ENCODE data around the gene IQSEC2. TPM values are rescaled to one million over a fixed set of nuclear protein-coding genes. Genes with fewer than 3 reads are reported as not detected.
A peak's percentile ranks its signal among the peaks of the same experiment; 100 is the strongest.

Gene IQSEC2
- total and polyA plus RNA-seq, 2 donors, result 2.3 to 10.2 TPM

DNA sequence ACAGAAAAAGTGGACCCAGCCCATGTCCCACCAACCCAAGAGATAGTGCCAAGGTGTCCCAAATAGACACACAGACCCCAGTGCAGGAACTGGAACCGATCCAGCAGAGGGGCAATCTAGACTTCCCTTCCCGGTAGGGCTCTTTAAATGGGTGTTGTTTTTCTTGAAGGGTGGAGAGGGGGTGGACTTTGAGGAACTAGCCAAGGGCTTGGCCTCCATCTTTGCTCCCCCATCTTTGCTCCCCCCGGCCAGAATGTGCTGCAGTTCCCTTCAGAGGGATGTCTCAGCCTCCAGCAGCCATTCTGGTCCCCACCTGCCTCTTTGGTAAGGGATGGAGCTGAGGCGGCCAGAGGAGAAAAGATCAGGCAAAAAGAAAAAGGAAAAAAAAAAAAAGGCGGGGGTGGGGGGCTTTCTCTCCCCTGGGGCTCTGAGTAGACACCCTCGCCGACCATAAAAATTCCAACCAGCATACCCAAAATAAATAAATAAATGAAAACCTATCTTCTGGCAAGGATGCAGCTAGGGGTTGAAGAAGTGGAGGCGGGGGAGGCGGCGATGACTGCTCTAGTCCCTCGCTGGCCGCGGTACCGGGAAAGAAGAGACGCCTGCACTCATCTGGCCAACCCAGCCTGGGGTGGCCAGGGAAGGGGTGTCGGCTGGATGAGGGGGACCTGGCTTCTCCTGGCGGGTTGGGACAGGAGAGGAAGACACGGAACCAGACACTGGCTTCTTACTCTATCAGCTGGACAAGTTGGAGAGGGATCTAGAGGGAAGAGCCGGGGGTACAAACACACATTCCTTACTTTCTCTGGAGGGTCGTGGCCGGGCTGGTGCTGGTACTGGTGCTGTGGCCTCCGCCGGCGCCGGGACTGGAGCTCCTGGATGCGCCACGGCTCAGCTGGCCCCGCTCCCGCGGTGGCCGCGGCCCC lies 38.5 kb upstream of the IQSEC2 start:
- no peaks in the 10 kb centered on the region for H3K9me3 ChIP-seq (ENCODE audit: control insufficient read depth in 2 of 2, insufficient read depth in 1 of 2, low read length in 1 of 2)
- no peaks in the 10 kb centered on the region for H3K36me3 ChIP-seq (ENCODE audit: control insufficient read depth in 2 of 2, insufficient read depth in 2 of 2, low read length in 1 of 2)
- no peak for DNase-seq (ENCODE audit: low read depth in 6 of 9, low spot score in 9 of 9)
- no peak overlapping the region for H3K27ac ChIP-seq (ENCODE audit: low read depth in 1 of 2, low read length in 1 of 2)
- H3K4me1 ChIP-seq (ENCODE audit: control insufficient read depth in 2 of 2, insufficient read depth in 2 of 2, low read length in 2 of 2), result no peaks in the 10 kb centered on the region
- peaks cover 11 to 72% of the 10 kb centered on the region in 2 donors for H3K27me3 ChIP-seq (ENCODE audit: control insufficient read depth in 2 of 2, insufficient read depth in 1 of 2, low read length in 1 of 2)
- 1% methylated on average over 32 of the region's 32 CpGs for WGBS
- peak overlapping the region in 1 of 2 donors; percentile 41 for H3K4me3 ChIP-seq (ENCODE audit: low read length in 2 of 2)

GRCh38 chrX:53318766-53319353 lies 37.5 kb upstream of the IQSEC2 start:
- no peak for DNase-seq (ENCODE audit: low read depth in 6 of 9, low spot score in 9 of 9)
- peaks cover 11 to 68% of the 10 kb centered on the region in 2 donors for H3K27me3 ChIP-seq (ENCODE audit: control insufficient read depth in 2 of 2, insufficient read depth in 1 of 2, low read length in 1 of 2)
- no peak overlapping the region for H3K27ac ChIP-seq (ENCODE audit: low read depth in 1 of 2, low read length in 1 of 2)
- H3K4me1 ChIP-seq (ENCODE audit: control insufficient read depth in 2 of 2, insufficient read depth in 2 of 2, low read length in 2 of 2), result no peaks in the 10 kb centered on the region
- H3K4me3 ChIP-seq (ENCODE audit: low read length in 2 of 2), result no peak overlapping the region
- WGBS, result 79% methylated on average over 10 of the region's 10 CpGs
- H3K9me3 ChIP-seq (ENCODE audit: control insufficient read depth in 2 of 2, insufficient read depth in 1 of 2, low read length in 1 of 2), result no peaks in the 10 kb centered on the region
- no peaks in the 10 kb centered on the region for H3K36me3 ChIP-seq (ENCODE audit: control insufficient read depth in 2 of 2, insufficient read depth in 2 of 2, low read length in 1 of 2)

DNA sequence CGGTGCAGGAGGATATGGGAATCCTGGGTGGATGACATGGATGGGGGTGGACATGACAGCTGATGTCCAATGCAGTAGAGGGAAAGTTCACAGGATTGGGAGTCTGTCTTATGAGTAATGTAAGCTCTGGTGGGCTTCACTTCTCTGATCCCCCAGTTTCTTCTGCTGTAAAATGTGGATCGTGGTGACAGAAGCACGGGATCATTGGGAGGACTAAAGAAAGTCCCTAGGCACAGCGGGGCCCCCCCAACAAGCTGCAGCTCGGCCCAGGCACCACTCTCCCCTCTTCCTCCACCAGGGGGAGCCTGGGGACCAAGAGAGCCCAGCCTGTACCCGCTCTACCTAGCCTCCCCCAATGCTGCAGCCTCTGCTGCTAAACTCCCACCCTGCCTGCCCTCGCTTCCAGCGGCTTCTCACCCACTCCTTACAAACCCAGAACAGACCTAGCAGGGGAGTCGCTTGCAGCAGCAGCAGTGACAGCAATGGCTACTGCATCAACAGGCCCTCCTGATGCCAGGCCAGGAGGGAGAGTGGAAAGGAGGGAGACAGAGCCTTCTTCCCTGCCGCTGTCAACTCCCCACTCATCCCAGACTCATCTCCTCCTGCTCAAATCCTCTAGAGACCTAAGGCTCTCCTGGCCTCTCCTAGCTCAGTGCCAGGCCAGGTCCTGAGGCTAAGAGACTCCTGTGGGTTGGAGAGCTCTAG lies 36.1 kb upstream of the IQSEC2 start:
- no peak overlapping the region for H3K4me3 ChIP-seq (ENCODE audit: low read length in 2 of 2)
- H3K27ac ChIP-seq (ENCODE audit: low read depth in 1 of 2, low read length in 1 of 2), result no peak overlapping the region
- peak; percentile 8 to 77 (median 29) for DNase-seq (ENCODE audit: low read depth in 6 of 9, low spot score in 9 of 9)
- H3K4me1 ChIP-seq (ENCODE audit: control insufficient read depth in 2 of 2, insufficient read depth in 2 of 2, low read length in 2 of 2), result no peaks in the 10 kb centered on the region
- 13% methylated on average over 10 of the region's 10 CpGs for WGBS
- no peaks in the 10 kb centered on the region for H3K36me3 ChIP-seq (ENCODE audit: control insufficient read depth in 2 of 2, insufficient read depth in 2 of 2, low read length in 1 of 2)
- peaks cover 11 to 58% of the 10 kb centered on the region in 2 donors for H3K27me3 ChIP-seq (ENCODE audit: control insufficient read depth in 2 of 2, insufficient read depth in 1 of 2, low read length in 1 of 2)
- no peaks in the 10 kb centered on the region for H3K9me3 ChIP-seq (ENCODE audit: control insufficient read depth in 2 of 2, insufficient read depth in 1 of 2, low read length in 1 of 2)

- WGBS, result 78% methylated on average over 6 of the region's 6 CpGs
- no peak for DNase-seq (ENCODE audit: low read depth in 6 of 9, low spot score in 9 of 9)
- no peaks in the 10 kb centered on the region for H3K9me3 ChIP-seq (ENCODE audit: control insufficient read depth in 2 of 2, insufficient read depth in 1 of 2, low read length in 1 of 2)
These were observed 35.5 kb upstream of the IQSEC2 start for GRCh38 chrX:53316860-53317237.

DNA sequence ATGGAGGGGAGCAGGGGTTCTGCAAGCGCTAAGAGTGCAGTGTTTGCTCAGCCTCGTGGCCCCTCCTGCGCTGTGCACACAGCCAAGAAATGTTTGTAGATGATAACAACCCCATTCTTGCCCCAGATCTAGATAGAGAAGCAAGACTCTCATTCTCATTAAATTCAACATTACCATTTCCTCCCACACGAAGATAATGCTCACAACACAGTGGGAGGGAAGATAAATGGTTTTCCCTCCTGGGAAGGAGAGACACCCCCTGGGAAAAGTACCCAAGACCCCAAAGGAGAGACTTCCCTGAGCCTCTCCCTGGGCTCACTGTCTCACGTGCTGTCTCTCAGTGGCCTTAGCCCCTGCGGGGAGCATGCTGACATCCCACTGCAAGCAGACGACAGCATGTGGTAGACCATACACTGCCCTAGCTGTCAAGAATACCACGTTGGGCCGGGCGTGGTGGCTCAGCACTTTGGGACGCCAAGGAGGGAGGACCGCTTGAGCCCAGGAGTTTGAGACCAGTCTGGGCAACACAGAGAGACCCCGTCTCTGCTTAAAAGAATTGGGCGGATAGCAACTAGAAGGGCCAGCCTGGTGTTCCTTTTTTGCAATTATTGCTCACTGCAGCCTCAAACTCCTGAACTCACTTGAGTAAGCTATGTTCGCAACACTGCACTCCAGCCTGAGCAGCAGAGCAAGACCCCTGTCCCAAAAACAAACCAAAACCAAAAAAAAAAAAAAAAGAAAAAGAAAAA lies 34.9 kb upstream of the IQSEC2 start:
- DNase-seq (ENCODE audit: low read depth in 6 of 9, low spot score in 9 of 9), result no peak
- Histone ChIP-seq H3K27ac (ENCODE audit: low read depth in 1 of 2, low read length in 1 of 2) (no peak overlapping the region), H3K4me3 (ENCODE audit: low read length in 2 of 2) (no peak overlapping the region), H3K9me3 (ENCODE audit: control insufficient read depth in 2 of 2, insufficient read depth in 1 of 2, low read length in 1 of 2) (no peaks in the 10 kb centered on the region), H3K27me3 (ENCODE audit: control insufficient read depth in 2 of 2, insufficient read depth in 1 of 2, low read length in 1 of 2) (peaks cover 8 to 46% of the 10 kb centered on the region in 2 donors), H3K4me1 (ENCODE audit: control insufficient read depth in 2 of 2, insufficient read depth in 2 of 2, low read length in 2 of 2) (no peaks in the 10 kb centered on the region), H3K36me3 (ENCODE audit: control insufficient read depth in 2 of 2, insufficient read depth in 2 of 2, low read length in 1 of 2) (no peaks in the 10 kb centered on the region)
- WGBS, result 92% methylated on average over 15 of the region's 15 CpGs

More at GRCh38 chrX:53316860-53317237, 35.5 kb upstream of the IQSEC2 start:
- Histone ChIP-seq H3K27me3 (ENCODE audit: control insufficient read depth in 2 of 2, insufficient read depth in 1 of 2, low read length in 1 of 2) (peaks cover 8 to 52% of the 10 kb centered on the region in 2 donors), H3K4me3 (ENCODE audit: low read length in 2 of 2) (no peak overlapping the region), H3K36me3 (ENCODE audit: control insufficient read depth in 2 of 2, insufficient read depth in 2 of 2, low read length in 1 of 2) (no peaks in the 10 kb centered on the region), H3K4me1 (ENCODE audit: control insufficient read depth in 2 of 2, insufficient read depth in 2 of 2, low read length in 2 of 2) (no peaks in the 10 kb centered on the region), H3K27ac (ENCODE audit: low read depth in 1 of 2, low read length in 1 of 2) (no peak overlapping the region)

DNA sequence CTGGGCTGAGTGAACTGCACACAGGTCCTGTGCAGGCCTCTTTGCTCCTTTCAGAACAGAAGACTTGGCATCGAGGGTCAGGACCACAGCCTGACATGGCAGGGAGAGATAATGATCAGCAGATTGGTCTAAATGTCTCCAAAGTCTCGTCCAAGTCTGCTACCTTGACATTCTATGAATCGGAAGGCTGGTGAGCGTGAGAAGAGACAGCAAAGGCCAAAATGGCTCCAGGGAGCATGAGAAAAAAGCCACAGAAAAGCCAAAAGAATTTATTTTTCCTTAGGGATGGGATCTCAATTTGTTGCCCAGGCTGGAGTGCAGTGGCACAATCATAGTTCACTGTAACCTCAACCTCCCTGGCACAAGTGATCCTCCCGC lies 32.3 kb upstream of the IQSEC2 start:
- H3K27ac ChIP-seq (ENCODE audit: low read depth in 1 of 2, low read length in 1 of 2), result no peak overlapping the region
- WGBS, result 62% methylated on average over 5 of the region's 5 CpGs

GRCh38 chrX:53312946-53313727 lies 31.8 kb upstream of the IQSEC2 start:
- Histone ChIP-seq H3K9me3 (ENCODE audit: control insufficient read depth in 2 of 2, insufficient read depth in 1 of 2, low read length in 1 of 2) (no peaks in the 10 kb centered on the region), H3K4me1 (ENCODE audit: control insufficient read depth in 2 of 2, insufficient read depth in 2 of 2, low read length in 2 of 2) (no peaks in the 10 kb centered on the region), H3K27ac (ENCODE audit: low read depth in 1 of 2, low read length in 1 of 2) (no peak overlapping the region), H3K36me3 (ENCODE audit: control insufficient read depth in 2 of 2, insufficient read depth in 2 of 2, low read length in 1 of 2) (no peaks in the 10 kb centered on the region), H3K4me3 (ENCODE audit: low read length in 2 of 2) (no peak overlapping the region), H3K27me3 (ENCODE audit: control insufficient read depth in 2 of 2, insufficient read depth in 1 of 2, low read length in 1 of 2) (peaks cover 0 to 18% of the 10 kb centered on the region in 2 donors)
- peak in 7 of 9 donors; percentile 19 to 74 (median 32) for DNase-seq (ENCODE audit: low read depth in 6 of 9, low spot score in 9 of 9)
- 8% methylated on average over 8 of the region's 8 CpGs for WGBS

More for the DNA sequence above, 32.3 kb upstream of the IQSEC2 start:
- H3K36me3 ChIP-seq (ENCODE audit: control insufficient read depth in 2 of 2, insufficient read depth in 2 of 2, low read length in 1 of 2), result no peaks in the 10 kb centered on the region
- H3K27me3 ChIP-seq (ENCODE audit: control insufficient read depth in 2 of 2, insufficient read depth in 1 of 2, low read length in 1 of 2), result peaks cover 1 to 22% of the 10 kb centered on the region in 2 donors
- DNase-seq (ENCODE audit: low read depth in 6 of 9, low spot score in 9 of 9), result no peak
- no peaks in the 10 kb centered on the region for H3K9me3 ChIP-seq (ENCODE audit: control insufficient read depth in 2 of 2, insufficient read depth in 1 of 2, low read length in 1 of 2)
- H3K4me1 ChIP-seq (ENCODE audit: control insufficient read depth in 2 of 2, insufficient read depth in 2 of 2, low read length in 2 of 2), result no peaks in the 10 kb centered on the region
- H3K4me3 ChIP-seq (ENCODE audit: low read length in 2 of 2), result no peak overlapping the region

DNA sequence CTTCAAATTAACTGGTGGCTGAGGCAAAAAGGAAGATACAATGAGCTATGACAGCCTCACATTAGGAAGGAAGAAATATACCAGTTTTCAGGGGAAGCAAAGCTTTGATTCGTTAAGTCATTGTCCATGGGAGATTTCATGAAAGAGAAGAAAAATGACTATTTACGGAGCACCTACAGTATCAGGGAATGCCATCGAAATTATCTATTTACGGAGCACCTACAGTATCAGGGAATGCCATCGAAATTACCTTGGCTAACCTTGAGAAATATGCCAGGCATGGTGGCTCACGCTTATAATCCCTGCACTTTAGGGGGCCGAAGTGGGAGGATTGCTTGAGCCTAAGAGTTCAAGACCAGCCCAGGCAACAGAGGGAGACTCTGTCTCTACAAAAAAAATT lies 28.5 kb upstream of the IQSEC2 start:
- DNase-seq (ENCODE audit: low read depth in 6 of 9, low spot score in 9 of 9), result no peak
- Histone ChIP-seq H3K36me3 (ENCODE audit: control insufficient read depth in 2 of 2, insufficient read depth in 2 of 2, low read length in 1 of 2) (no peaks in the 10 kb centered on the region), H3K4me1 (ENCODE audit: control insufficient read depth in 2 of 2, insufficient read depth in 2 of 2, low read length in 2 of 2) (no peaks in the 10 kb centered on the region), H3K27ac (ENCODE audit: low read depth in 1 of 2, low read length in 1 of 2) (no peak overlapping the region), H3K27me3 (ENCODE audit: control insufficient read depth in 2 of 2, insufficient read depth in 1 of 2, low read length in 1 of 2) (peaks cover 0 to 2% of the 10 kb centered on the region in 2 donors), H3K9me3 (ENCODE audit: control insufficient read depth in 2 of 2, insufficient read depth in 1 of 2, low read length in 1 of 2) (no peaks in the 10 kb centered on the region), H3K4me3 (ENCODE audit: low read length in 2 of 2) (no peak overlapping the region)
- 96% methylated on average over 7 of the region's 7 CpGs for WGBS
